ENCODE results near the gene ROR1.

DNA sequence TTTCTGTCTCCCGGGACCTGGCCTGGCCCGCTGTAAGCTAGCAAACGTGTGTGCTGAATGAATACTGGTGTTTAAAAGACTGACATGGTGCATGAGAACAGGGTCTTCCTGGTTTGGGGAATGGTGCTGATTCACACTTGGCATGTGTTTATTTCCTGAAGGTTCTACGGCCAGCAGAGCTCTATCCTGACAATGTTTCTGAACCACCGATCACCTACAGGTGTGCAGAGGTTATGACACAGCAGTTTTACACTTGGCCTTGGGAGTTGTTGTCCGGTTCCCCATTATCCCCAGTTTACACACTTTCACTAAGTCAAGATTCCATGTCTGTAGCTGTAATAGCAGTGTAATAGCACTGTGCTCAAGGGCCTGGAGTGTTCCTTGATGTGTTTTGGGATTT is 127.3 kb downstream of the ROR1 start:
- TF ChIP-seq, protein P1, sequence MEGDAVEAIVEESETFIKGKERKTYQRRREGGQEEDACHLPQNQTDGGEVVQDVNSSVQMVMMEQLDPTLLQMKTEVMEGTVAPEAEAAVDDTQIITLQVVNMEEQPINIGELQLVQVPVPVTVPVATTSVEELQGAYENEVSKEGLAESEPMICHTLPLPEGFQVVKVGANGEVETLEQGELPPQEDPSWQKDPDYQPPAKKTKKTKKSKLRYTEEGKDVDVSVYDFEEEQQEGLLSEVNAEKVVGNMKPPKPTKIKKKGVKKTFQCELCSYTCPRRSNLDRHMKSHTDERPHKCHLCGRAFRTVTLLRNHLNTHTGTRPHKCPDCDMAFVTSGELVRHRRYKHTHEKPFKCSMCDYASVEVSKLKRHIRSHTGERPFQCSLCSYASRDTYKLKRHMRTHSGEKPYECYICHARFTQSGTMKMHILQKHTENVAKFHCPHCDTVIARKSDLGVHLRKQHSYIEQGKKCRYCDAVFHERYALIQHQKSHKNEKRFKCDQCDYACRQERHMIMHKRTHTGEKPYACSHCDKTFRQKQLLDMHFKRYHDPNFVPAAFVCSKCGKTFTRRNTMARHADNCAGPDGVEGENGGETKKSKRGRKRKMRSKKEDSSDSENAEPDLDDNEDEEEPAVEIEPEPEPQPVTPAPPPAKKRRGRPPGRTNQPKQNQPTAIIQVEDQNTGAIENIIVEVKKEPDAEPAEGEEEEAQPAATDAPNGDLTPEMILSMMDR (conservative IDR thresholded peaks at IDR 0.05; ENCODE audit: low read length): no peak
- TF ChIP-seq EZH2phosphoT487 (IDR thresholded peaks at IDR 0.05; ENCODE audit: borderline replicate concordance, low read depth, low read length): no peak

Measured in OCI-LY7 (cell line).